HEK293T (cell line): ENCODE results near the gene MAP3K5.
"Not testable (repeated sequence)": the region's sequence is repeated elsewhere in the genome, so short reads cannot be mapped to it uniquely, and the experiment has no call there.

Experiments used
- ARNT ChIP-seq: fragments of 450-650 bp; IDR thresholded peaks from 2 replicates; pipeline ENCODE4 v1.6.1; 2017; ENCODE audit warnings: mild to moderate bottlenecking
- ELF4 ChIP-seq: fragments of 450-650 bp; IDR thresholded peaks from 2 replicates; pipeline ENCODE4 v1.6.1; 2017; ENCODE audit warnings: antibody characterized with exemption
- NFRKB ChIP-seq: fragments of 450-650 bp; IDR thresholded peaks from 2 replicates; pipeline ENCODE4 v1.6.1; 2016; ENCODE audit warnings: mild to moderate bottlenecking, moderate library complexity
- SUZ12 ChIP-seq: fragments of 450-650 bp; IDR thresholded peaks from 2 replicates; pipeline ENCODE4 v1.6.1; 2016; ENCODE audit warnings: mild to moderate bottlenecking
- TARDBP ChIP-seq: fragments of 450-650 bp; IDR thresholded peaks from 2 replicates; pipeline ENCODE4 v1.6.1; 2016
- ZNF384 ChIP-seq: fragments of 450-650 bp; IDR thresholded peaks from 2 replicates; pipeline ENCODE4 v1.6.1; 2016

DNA sequence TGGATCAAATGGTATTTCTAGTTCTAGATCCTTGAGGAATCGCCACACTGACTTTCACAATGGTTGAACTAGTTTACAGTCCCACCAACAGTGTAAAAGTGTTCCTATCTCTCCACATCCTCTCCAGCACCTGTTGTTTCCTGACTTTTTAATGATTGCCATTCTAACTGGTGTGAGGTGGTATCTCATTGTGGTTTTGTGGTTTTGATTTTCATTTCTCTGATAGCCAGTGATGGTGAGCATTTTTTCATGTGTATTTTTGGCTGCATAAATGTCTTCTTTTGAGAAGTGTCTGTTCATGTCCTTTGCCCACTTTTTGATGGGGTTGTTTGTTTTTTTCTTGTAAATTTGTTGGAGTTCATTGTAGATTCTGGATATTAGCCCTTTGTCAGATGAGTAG, 23.3 kb upstream of the MAP3K5 start:
- not testable (repeated sequence) for TF ChIP-seq ELF4, NFRKB, ARNT, SUZ12, ZNF384, TARDBP
